Measurements from ENCODE around the gene ARHGAP12.

Gene ARHGAP12

GRCh38 chr10:31883397-31883796, 45.2 kb downstream of the ARHGAP12 start:
- FAIRE-seq (no peak), DNase-seq (ENCODE audit: low spot score) (no peak)

GRCh38 chr10:31878486-31878885, 50.1 kb downstream of the ARHGAP12 start:
- no peak for FAIRE-seq

GRCh38 chr10:31876652-31877352, 51.8 kb downstream of the ARHGAP12 start:
- FAIRE-seq (no peak), DNase-seq (ENCODE audit: low spot score) (no peak)

More at GRCh38 chr10:31878486-31878885, 50.1 kb downstream of the ARHGAP12 start:
- DNase-seq (ENCODE audit: low spot score), result no peak

- no peak for FAIRE-seq
These were observed 53.0 kb downstream of the ARHGAP12 start for GRCh38 chr10:31875608-31876007.

GRCh38 chr10:31873724-31874123, 54.9 kb downstream of the ARHGAP12 start:
- no peak for DNase-seq (ENCODE audit: low spot score)
- no peak for FAIRE-seq

More at GRCh38 chr10:31875608-31876007, 53.0 kb downstream of the ARHGAP12 start:
- no peak for DNase-seq (ENCODE audit: low spot score)

- no peak for FAIRE-seq
- no peak for DNase-seq (ENCODE audit: low spot score)
These were observed 57.2 kb downstream of the ARHGAP12 start for GRCh38 chr10:31871266-31872065.

GRCh38 chr10:31867646-31868045, 61.0 kb downstream of the ARHGAP12 start:
- DNase-seq (ENCODE audit: low spot score), result no peak
- no peak for FAIRE-seq

- FAIRE-seq, result no peak
- DNase-seq (ENCODE audit: low spot score), result no peak
These were observed 62.4 kb downstream of the ARHGAP12 start for GRCh38 chr10:31866118-31866670.

- no peak for FAIRE-seq
- no peak for DNase-seq (ENCODE audit: low spot score)
These were observed 63.7 kb downstream of the ARHGAP12 start for GRCh38 chr10:31864834-31865518.

GRCh38 chr10:31855033-31855432, 73.6 kb downstream of the ARHGAP12 start:
- no peak for FAIRE-seq

GRCh38 chr10:31853629-31854028, 75.0 kb downstream of the ARHGAP12 start:
- no peak for FAIRE-seq
- no peak for DNase-seq (ENCODE audit: low spot score)

More at GRCh38 chr10:31855033-31855432, 73.6 kb downstream of the ARHGAP12 start:
- no peak for DNase-seq (ENCODE audit: low spot score)

GRCh38 chr10:31851216-31851615, 77.4 kb downstream of the ARHGAP12 start:
- no peak for DNase-seq (ENCODE audit: low spot score)
- no peak for FAIRE-seq

GRCh38 chr10:31847515-31847914, 81.1 kb downstream of the ARHGAP12 start:
- DNase-seq (ENCODE audit: low spot score) (no peak), FAIRE-seq (no peak)

- no peak for FAIRE-seq
- DNase-seq (ENCODE audit: low spot score), result no peak
These were observed 89.9 kb downstream of the ARHGAP12 start for GRCh38 chr10:31838709-31839108.

GRCh38 chr10:31838065-31838464, 90.6 kb downstream of the ARHGAP12 start:
- no peak for DNase-seq (ENCODE audit: low spot score)
- no peak for FAIRE-seq

GRCh38 chr10:31836569-31837406, 91.8 kb downstream of the ARHGAP12 start:
- no peak for FAIRE-seq
- no peak for DNase-seq (ENCODE audit: low spot score)

- DNase-seq (ENCODE audit: low spot score), result no peak
- FAIRE-seq, result no peak
These were observed 94.9 kb downstream of the ARHGAP12 start for GRCh38 chr10:31833753-31834152.

- DNase-seq (ENCODE audit: low spot score) (no peak), FAIRE-seq (no peak)
These were observed 96.4 kb downstream of the ARHGAP12 start for GRCh38 chr10:31832261-31832660.

- FAIRE-seq (no peak), DNase-seq (ENCODE audit: low spot score) (no peak)
These were observed 97.7 kb downstream of the ARHGAP12 start for GRCh38 chr10:31830887-31831286.

GRCh38 chr10:31829776-31830175, 98.9 kb downstream of the ARHGAP12 start:
- FAIRE-seq, result no peak

GRCh38 chr10:31823358-31823757, 105.3 kb downstream of the ARHGAP12 start:
- FAIRE-seq, result no peak
- DNase-seq (ENCODE audit: low spot score), result no peak

More at GRCh38 chr10:31829776-31830175, 98.9 kb downstream of the ARHGAP12 start:
- DNase-seq (ENCODE audit: low spot score), result no peak
